Hair follicle dermal papilla cell (primary cell): ENCODE results near the gene GAL. TPM values are rescaled to one million over a fixed set of nuclear protein-coding genes. Genes with fewer than 3 reads are reported as not detected.

ENCODE experiments used
- total RNA-seq: library from RNA; depleted of rRNA; stranded (reverse); fragments of >200 nt; gene quantifications from 2 replicates; pipeline ENCODE4 v1.2.3, GENCODE V29; 2012

The GAL gene
- not detected in 2 replicates for total RNA-seq

GRCh38 chr11:68684385-68685356 is at the start of gene GAL:
TSS of gene GAL (plus strand) at chr11:68684544. CDS start at chr11:68684924, 380 bp downstream.

Other genes with a start within 250 kb of the GAL start
- gene PPP6R3, start 223.8 kb upstream of the GAL start, total RNA-seq: 127 and 157 TPM in 2 replicates
- 0.24 and 0.32 TPM in 2 replicates for gene TESMIN, start 67.0 kb downstream of the GAL start, total RNA-seq
- 27.2 and 29.4 TPM in 2 replicates for gene CPT1A, start 157.4 kb downstream of the GAL start, total RNA-seq
- 31.6 and 34.9 TPM in 2 replicates for gene MRPL21, start 219.3 kb downstream of the GAL start, total RNA-seq
- gene IGHMBP2, start 219.3 kb downstream of the GAL start, total RNA-seq: 9.4 and 10.4 TPM in 2 replicates